HepG2 (cell line): Measurements from ENCODE around the gene USP5. TPM values are rescaled to one million over a fixed set of nuclear protein-coding genes. Genes with fewer than 3 reads are reported as not detected.

Experiments used
- ATAC-seq: fragments of 200-7000 bp; cut with Tn5 transposase; 3 replicates; pipeline ENCODE4 v1.9.1; 2020; ENCODE audit warnings: mild to moderate bottlenecking, moderate library complexity
- BruUV-seq: library from RNA; stranded (reverse); fragments of 400-500 nt; replicated peaks from 2 replicates; lab custom pipeline; 2021; lab: Mats Ljungman, UMichigan
- CTCF ChIA-PET: fragments of 300-600 bp; formaldehyde crosslinking; extraction: SDS; loops from one replicate; lab custom pipeline; 2021; ENCODE audit warnings: low total read pairs, inconsistent platforms, low intra/inter-chr PET ratio; lab: Yijun Ruan, JAX
- POLR2A ChIA-PET: fragments of 350-600 bp; sonication (Branson Sonifier 250); formaldehyde crosslinking; loops from one replicate; lab custom pipeline; 2020; ENCODE audit warnings: antibody characterized with exemption, inconsistent platforms; lab: Yijun Ruan, JAX
- DNase-seq: peaks from one replicate; pipeline ENCODE4 v3.0.0-alpha.2; 2015; ENCODE audit warnings: low spot score
- FAIRE-seq: peaks from 3 replicates; lab custom pipeline; 2011; peaks lifted over from hg19 to GRCh38; lab: Jason Lieb, UNC
- H2AFZ ChIP-seq: one replicate; pipeline ENCODE4 v1.6.1; 2011; ENCODE audit warnings: low read length, inconsistent platforms
- H3K27ac ChIP-seq: fragments of 300-600 bp; 3 replicates; pipeline ENCODE4 v1.8.0; 2011; ENCODE audit warnings: mixed run types, mild to moderate bottlenecking, mixed read lengths, low read length, inconsistent platforms; ENCODE audit not compliant: insufficient read depth; ENCODE audit errors: extremely low read length
- H3K27me3 ChIP-seq, 2 experiments: fragments of 200-600 bp in 1 of 2; 2 replicates in 1 of 2; 3 replicates in 1 of 2; pipeline versions ENCODE4 v1.6.0 to v1.8.0; 2011; ENCODE audit warnings: low read length in 2 of 2, mild to moderate bottlenecking in 2 of 2, moderate library complexity in 2 of 2, inconsistent platforms in 1 of 2; ENCODE audit not compliant: insufficient read depth in 2 of 2, control insufficient read depth in 1 of 2
- H3K36me3 ChIP-seq, 2 experiments: fragments of 200-600 bp in 1 of 2; replicated peaks in 1 of 2; 2 replicates in 1 of 2; 3 replicates in 1 of 2; pipeline versions ENCODE4 v1.5.1 to v1.8.0; 2011; ENCODE audit warnings: low read length in 2 of 2, inconsistent platforms in 1 of 2; ENCODE audit not compliant: insufficient read depth in 2 of 2, control insufficient read depth in 1 of 2
- H3K4me1 ChIP-seq: 2 replicates; pipeline ENCODE4 v1.5.1; 2012; ENCODE audit warnings: low read length, inconsistent platforms; ENCODE audit not compliant: insufficient read depth
- H3K4me2 ChIP-seq: 2 replicates; pipeline ENCODE4 v1.6.0; 2011; ENCODE audit warnings: low read depth, low read length, inconsistent platforms
- H3K4me3 ChIP-seq, 3 experiments: fragments of 200-600 bp in 1 of 3; sonication (generic), shearing (Covaris generic) in 1 of 3; replicated peaks in 1 of 3; 2 replicates each; pipeline ENCODE4 v1.5.1; 2011 to 2016; ENCODE audit warnings: low read length in 3 of 3, inconsistent platforms in 2 of 3, low read depth in 2 of 3, mild to moderate bottlenecking in 2 of 3, control low read depth in 1 of 3, mixed read lengths in 1 of 3; ENCODE audit not compliant: insufficient read depth in 1 of 3
- H3K79me2 ChIP-seq: one replicate; pipeline ENCODE4 v1.6.1; 2011; ENCODE audit warnings: low read length, inconsistent platforms; ENCODE audit not compliant: insufficient read depth
- H3K9ac ChIP-seq: 2 replicates; pipeline ENCODE4 v1.6.0; 2011; ENCODE audit warnings: mild to moderate bottlenecking, low read depth, low read length, inconsistent platforms; ENCODE audit not compliant: insufficient read depth
- H3K9me3 ChIP-seq: 2 replicates; pipeline ENCODE4 v1.5.1; 2012; ENCODE audit warnings: mild to moderate bottlenecking, low read length
- H4K20me1 ChIP-seq: 2 replicates; pipeline ENCODE4 v1.6.0; 2011; ENCODE audit warnings: inconsistent platforms, mild to moderate bottlenecking, low read length, moderate library complexity; ENCODE audit not compliant: insufficient read depth
- FOXP1 ChIP-seq, 2 experiments: fragments of 450-650 bp in 1 of 2; IDR thresholded peaks; 2 replicates each; pipeline ENCODE4 v1.6.1; 2017 to 2018; ENCODE audit warnings: antibody characterized with exemption in 1 of 2
- GTF2F1 ChIP-seq: fragments of 150-350 bp; IDR thresholded peaks from 2 replicates; pipeline ENCODE4 v1.6.1; 2014; ENCODE audit warnings: low read length
- KLF6 ChIP-seq: IDR thresholded peaks from 2 replicates; pipeline ENCODE4 v1.8.0; 2016; ENCODE audit warnings: missing biosample characterization, missing genetic modification reagents
- NCOR1 ChIP-seq: fragments of 200-600 bp; sonication (generic); IDR thresholded peaks from 2 replicates; pipeline ENCODE4 v1.7.0; 2017; ENCODE audit warnings: antibody characterized with exemption, low read length, borderline replicate concordance
- POLR2A ChIP-seq, 2 experiments: IDR thresholded peaks; 2 replicates each; pipeline ENCODE4 v1.6.1; 2011; ENCODE audit warnings: low read depth in 2 of 2, low read length in 2 of 2, mild to moderate bottlenecking in 1 of 2, moderate library complexity in 1 of 2; ENCODE audit not compliant: insufficient read depth in 1 of 2
- SMARCE1 ChIP-seq: fragments of 450-650 bp; IDR thresholded peaks from 2 replicates; pipeline ENCODE4 v1.6.1; 2017; ENCODE audit warnings: borderline replicate concordance
- SNAPC2 ChIP-seq: sonication (generic); formaldehyde crosslinking; IDR thresholded peaks from 2 replicates; pipeline ENCODE4 v1.8.1; 2022; ENCODE audit warnings: mild to moderate bottlenecking, missing genetic modification reagents
- SP140L ChIP-seq: sonication (generic); formaldehyde crosslinking; IDR thresholded peaks from 2 replicates; pipeline ENCODE4 v1.4.0; 2020; ENCODE audit warnings: missing genetic modification reagents, borderline replicate concordance
- ZBTB38 ChIP-seq: sonication (generic); formaldehyde crosslinking; IDR thresholded peaks from 2 replicates; pipeline ENCODE4 v1.5.1; 2020; ENCODE audit warnings: mild to moderate bottlenecking, missing genetic modification reagents
- ZBTB7A ChIP-seq: sonication (generic); formaldehyde crosslinking; IDR thresholded peaks from 2 replicates; pipeline ENCODE4 v1.8.0; 2022; ENCODE audit warnings: mild to moderate bottlenecking, missing genetic modification reagents
- ZFYVE20 ChIP-seq: sonication (generic); formaldehyde crosslinking; IDR thresholded peaks from 2 replicates; pipeline ENCODE4 v1.8.0; 2023; ENCODE audit warnings: low read depth, mild to moderate bottlenecking, moderate library complexity, missing genetic modification reagents, borderline replicate concordance
- ZNF207 ChIP-seq: fragments of 450-650 bp; IDR thresholded peaks from 2 replicates; pipeline ENCODE4 v1.6.1; 2016; ENCODE audit warnings: antibody characterized with exemption, borderline replicate concordance
- ZNF451 ChIP-seq: sonication (generic); formaldehyde crosslinking; IDR thresholded peaks from 2 replicates; pipeline ENCODE4 v1.5.0; 2020; ENCODE audit warnings: mild to moderate bottlenecking, missing genetic modification reagents
- ZNF549 ChIP-seq: sonication (generic); formaldehyde crosslinking; IDR thresholded peaks from 2 replicates; pipeline ENCODE4 v1.5.0; 2020; ENCODE audit warnings: missing genetic modification reagents
- ZNF605 ChIP-seq: sonication (generic); formaldehyde crosslinking; IDR thresholded peaks from 2 replicates; pipeline ENCODE4 v1.8.0; 2022; ENCODE audit warnings: mild to moderate bottlenecking, missing genetic modification reagents
- WGBS: methylation state at CpG from one replicate; pipeline ENCODE4 v1.1.6; 2017; ENCODE audit warnings: low lambda C conversion rate; 5-methylcytosine and 5-hydroxymethylcytosine counted together
- in situ Hi-C: cut with HindIII; loops from 2 replicates; pipeline ENCODE4 v1.10.0; 2017; ENCODE audit warnings: low pct_unique_long_range_greater_than_20kb; ENCODE audit not compliant: extremely low pct_ligation_motif_present
- intact Hi-C: fragments of 100-400 bp; cut with micrococcal nuclease; formaldehyde crosslinking; loops from one replicate; pipeline ENCODE4 v1.10.0; 2022; ENCODE audit not compliant: unreplicated experiment
- polyA plus RNA-seq, 8 experiments: library from polyadenylated mRNA; depleted of rRNA in 3 of 8; stranded (reverse) in 7 of 8; unstranded in 1 of 8; fragments of >200 nt; fragmentation: Illumina TruSeq in 4 of 8; extraction: Trizol in 4 of 8; gene quantifications; 2 replicates each; pipeline versions ENCODE4 v1.2.1 to v1.2.3, GENCODE V29; 2011 to 2016; ENCODE audit warnings: low read depth in 4 of 8, missing spikeins in 1 of 8, mixed read lengths in 1 of 8; ENCODE audit not compliant: insufficient read depth in 1 of 8
- total RNA-seq, 5 experiments: library from RNA; depleted of rRNA; stranded (reverse); fragments of >200 nt; fragmentation: Illumina TruSeq; extraction: Trizol; gene quantifications; 2 replicates each; pipeline ENCODE4 v1.2.3, GENCODE V29; 2016; ENCODE audit warnings: low read depth in 1 of 5
- TF ChIP-seq, protein P1 (sequence below), 2 experiments: IDR thresholded peaks; 2 replicates each; pipeline ENCODE4 v1.6.1; 2011 to 2012; ENCODE audit warnings: low read length in 2 of 2, borderline replicate concordance in 1 of 2, low read depth in 1 of 2, mild to moderate bottlenecking in 1 of 2, moderate library complexity in 1 of 2
- TF ChIP-seq, protein P2 (sequence below): IDR thresholded peaks from 2 replicates; pipeline ENCODE4 v1.6.1; 2016; ENCODE audit warnings: low read depth
- TF ChIP-seq, protein P3 (sequence below): sonication (generic); formaldehyde crosslinking; IDR thresholded peaks from 2 replicates; pipeline ENCODE4 v1.4.0; 2020; ENCODE audit warnings: missing genetic modification reagents, mild to moderate bottlenecking, borderline replicate concordance

USP5 gene
- total and polyA plus RNA-seq, 2 of the 13 experiments (the other 11 are each of a cell fraction or from before 2014, with no cell fraction given) = 39.6 to 56.0 TPM

DNA sequence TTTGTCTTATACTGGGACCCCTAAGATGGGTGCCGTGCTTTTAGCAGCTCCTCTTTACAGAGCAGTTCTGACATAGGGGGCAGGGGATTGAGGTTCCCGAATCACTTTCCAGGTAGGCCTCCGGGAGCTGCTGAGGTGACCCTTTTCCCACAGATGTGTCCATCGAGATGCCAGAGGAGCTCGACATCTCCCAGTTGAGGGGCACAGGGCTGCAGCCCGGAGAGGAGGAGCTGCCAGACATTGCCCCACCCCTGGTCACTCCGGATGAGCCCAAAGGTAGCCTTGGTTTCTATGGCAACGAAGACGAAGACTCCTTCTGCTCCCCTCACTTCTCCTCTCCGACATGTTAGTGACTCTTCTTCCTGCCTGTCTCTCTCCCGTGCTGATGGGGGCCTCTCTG, 11.1 kb downstream of the USP5 start:
- ATAC-seq (no peak), FAIRE-seq (no peak), DNase-seq (no peak)
- Histone ChIP-seq H3K27me3 (no peaks in the 10 kb centered on the region; a peak in 1 of 5 replicates), H3K9me3 (no peaks in the 10 kb centered on the region), H3K27ac (no peak overlapping the region), H3K4me1 (peaks cover 9% of the 10 kb centered on the region), H3K36me3 (peaks cover 34 to 65% of the 10 kb centered on the region in 2 experiments), H3K79me2 (peaks cover 7% of the 10 kb centered on the region), H3K4me3 (no peak overlapping the region), H2AFZ (no peak overlapping the region), H4K20me1 (peaks cover 2% of the 10 kb centered on the region), H3K9ac (no peak overlapping the region), H3K4me2 (no peak overlapping the region)
- POLR2A ChIA-PET = no interaction called here
- CTCF ChIA-PET = no interaction called here
- BruUV-seq = no TSS peak
- in situ Hi-C loops (no loop called here), intact Hi-C loops (no loop called here)
- WGBS = 96% methylated on average over 7 of the region's 11 CpGs
- TF ChIP-seq SMARCE1 (no peak), ZNF451 (CRISPR knock-in tag) (no peak), ZBTB38 (no peak), GTF2F1 (no peak), KLF6 (CRISPR knock-in tag) (no peak), SP140L (CRISPR knock-in tag) (no peak), POLR2A (IDR thresholded peaks at IDR 0.05; ENCODE audit: insufficient read depth in 1 of 2, low read depth in 2 of 2, low read length in 2 of 2) (no peak), ZNF207 (no peak), ZBTB7A (no peak), SNAPC2 (CRISPR knock-in tag) (no peak), ZNF549 (no peak), FOXP1 (IDR thresholded peaks at IDR 0.05) (no peak), FOXP1 (CRISPR knock-in tag; IDR thresholded peaks at IDR 0.05) (no peak), NCOR1 (no peak), ZFYVE20 (CRISPR knock-in tag) (no peak), ZNF605 (CRISPR knock-in tag) (no peak)
- TF ChIP-seq, protein P1, sequence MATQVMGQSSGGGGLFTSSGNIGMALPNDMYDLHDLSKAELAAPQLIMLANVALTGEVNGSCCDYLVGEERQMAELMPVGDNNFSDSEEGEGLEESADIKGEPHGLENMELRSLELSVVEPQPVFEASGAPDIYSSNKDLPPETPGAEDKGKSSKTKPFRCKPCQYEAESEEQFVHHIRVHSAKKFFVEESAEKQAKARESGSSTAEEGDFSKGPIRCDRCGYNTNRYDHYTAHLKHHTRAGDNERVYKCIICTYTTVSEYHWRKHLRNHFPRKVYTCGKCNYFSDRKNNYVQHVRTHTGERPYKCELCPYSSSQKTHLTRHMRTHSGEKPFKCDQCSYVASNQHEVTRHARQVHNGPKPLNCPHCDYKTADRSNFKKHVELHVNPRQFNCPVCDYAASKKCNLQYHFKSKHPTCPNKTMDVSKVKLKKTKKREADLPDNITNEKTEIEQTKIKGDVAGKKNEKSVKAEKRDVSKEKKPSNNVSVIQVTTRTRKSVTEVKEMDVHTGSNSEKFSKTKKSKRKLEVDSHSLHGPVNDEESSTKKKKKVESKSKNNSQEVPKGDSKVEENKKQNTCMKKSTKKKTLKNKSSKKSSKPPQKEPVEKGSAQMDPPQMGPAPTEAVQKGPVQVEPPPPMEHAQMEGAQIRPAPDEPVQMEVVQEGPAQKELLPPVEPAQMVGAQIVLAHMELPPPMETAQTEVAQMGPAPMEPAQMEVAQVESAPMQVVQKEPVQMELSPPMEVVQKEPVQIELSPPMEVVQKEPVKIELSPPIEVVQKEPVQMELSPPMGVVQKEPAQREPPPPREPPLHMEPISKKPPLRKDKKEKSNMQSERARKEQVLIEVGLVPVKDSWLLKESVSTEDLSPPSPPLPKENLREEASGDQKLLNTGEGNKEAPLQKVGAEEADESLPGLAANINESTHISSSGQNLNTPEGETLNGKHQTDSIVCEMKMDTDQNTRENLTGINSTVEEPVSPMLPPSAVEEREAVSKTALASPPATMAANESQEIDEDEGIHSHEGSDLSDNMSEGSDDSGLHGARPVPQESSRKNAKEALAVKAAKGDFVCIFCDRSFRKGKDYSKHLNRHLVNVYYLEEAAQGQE (IDR thresholded peaks at IDR 0.05; ENCODE audit: borderline replicate concordance in 1 of 2, low read depth in 1 of 2, low read length in 2 of 2) = no peak
- TF ChIP-seq, protein P2, sequence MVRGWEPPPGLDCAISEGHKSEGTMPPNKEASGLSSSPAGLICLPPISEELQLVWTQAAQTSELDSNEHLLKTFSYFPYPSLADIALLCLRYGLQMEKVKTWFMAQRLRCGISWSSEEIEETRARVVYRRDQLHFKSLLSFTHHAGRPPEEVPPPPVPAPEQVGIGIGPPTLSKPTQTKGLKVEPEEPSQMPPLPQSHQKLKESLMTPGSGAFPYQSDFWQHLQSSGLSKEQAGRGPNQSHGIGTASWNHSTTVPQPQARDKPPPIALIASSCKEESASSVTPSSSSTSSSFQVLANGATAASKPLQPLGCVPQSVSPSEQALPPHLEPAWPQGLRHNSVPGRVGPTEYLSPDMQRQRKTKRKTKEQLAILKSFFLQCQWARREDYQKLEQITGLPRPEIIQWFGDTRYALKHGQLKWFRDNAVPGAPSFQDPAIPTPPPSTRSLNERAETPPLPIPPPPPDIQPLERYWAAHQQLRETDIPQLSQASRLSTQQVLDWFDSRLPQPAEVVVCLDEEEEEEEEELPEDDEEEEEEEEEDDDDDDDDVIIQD (CRISPR knock-in tag) = no peak
- TF ChIP-seq, protein P3, sequence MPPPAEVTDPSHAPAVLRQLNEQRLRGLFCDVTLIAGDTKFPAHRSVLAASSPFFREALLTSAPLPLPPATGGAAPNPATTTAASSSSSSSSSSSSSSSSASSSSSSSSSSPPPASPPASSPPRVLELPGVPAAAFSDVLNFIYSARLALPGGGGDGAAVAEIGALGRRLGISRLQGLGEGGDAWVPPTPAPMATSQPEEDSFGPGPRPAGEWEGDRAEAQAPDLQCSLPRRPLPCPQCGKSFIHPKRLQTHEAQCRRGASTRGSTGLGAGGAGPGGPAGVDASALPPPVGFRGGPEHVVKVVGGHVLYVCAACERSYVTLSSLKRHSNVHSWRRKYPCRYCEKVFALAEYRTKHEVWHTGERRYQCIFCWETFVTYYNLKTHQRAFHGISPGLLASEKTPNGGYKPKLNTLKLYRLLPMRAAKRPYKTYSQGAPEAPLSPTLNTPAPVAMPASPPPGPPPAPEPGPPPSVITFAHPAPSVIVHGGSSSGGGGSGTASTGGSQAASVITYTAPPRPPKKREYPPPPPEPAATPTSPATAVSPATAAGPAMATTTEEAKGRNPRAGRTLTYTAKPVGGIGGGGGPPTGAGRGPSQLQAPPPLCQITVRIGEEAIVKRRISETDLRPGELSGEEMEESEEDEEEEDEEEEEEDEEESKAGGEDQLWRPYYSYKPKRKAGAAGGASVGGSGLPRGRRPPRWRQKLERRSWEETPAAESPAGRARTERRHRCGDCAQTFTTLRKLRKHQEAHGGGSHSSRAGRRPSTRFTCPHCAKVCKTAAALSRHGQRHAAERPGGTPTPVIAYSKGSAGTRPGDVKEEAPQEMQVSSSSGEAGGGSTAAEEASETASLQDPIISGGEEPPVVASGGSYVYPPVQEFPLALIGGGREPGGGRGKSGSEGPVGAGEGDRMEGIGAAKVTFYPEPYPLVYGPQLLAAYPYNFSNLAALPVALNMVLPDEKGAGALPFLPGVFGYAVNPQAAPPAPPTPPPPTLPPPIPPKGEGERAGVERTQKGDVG (CRISPR knock-in tag) = no peak
